GM23248 (cell line): ENCODE measurements around the gene COX6A1.

ENCODE experiments used
- EZH2 ChIP-seq: fragments of 200-600 bp; sonication (generic); IDR thresholded peaks from 2 replicates; pipeline ENCODE4 v1.6.1; 2018; ENCODE audit warnings: antibody characterized with exemption, mild to moderate bottlenecking; ENCODE audit not compliant: insufficient read depth, poor library complexity, severe bottlenecking
- EZH2phosphoT487 ChIP-seq: fragments of 200-600 bp; sonication (generic); IDR thresholded peaks from 2 replicates; pipeline ENCODE4 v1.6.1; 2018; ENCODE audit warnings: antibody characterized with exemption, moderate library complexity, mild to moderate bottlenecking, low read depth; ENCODE audit not compliant: insufficient read depth

- TF ChIP-seq EZH2 (no peak), EZH2phosphoT487 (no peak)
Measured at GRCh38 chr12:120406069-120406468, 31.8 kb upstream of the COX6A1 start.
